VCaP (cell line): ENCODE results near the gene MTF1.

Experiments used
- H3K27ac ChIP-seq: fragments of 450-650 bp; 2 replicates; pipeline ENCODE4 v1.5.1; 2017
- CTCF ChIP-seq: fragments of 450-650 bp; conservative IDR thresholded peaks from 2 replicates; pipeline ENCODE4 v1.5.1; 2017; ENCODE audit warnings: mild to moderate bottlenecking, moderate library complexity

MTF1 gene

GRCh38 chr1:37825506-37825905, 33.9 kb downstream of the MTF1 start:
- no peak for TF ChIP-seq CTCF
- no peak overlapping the region for H3K27ac ChIP-seq

GRCh38 chr1:37824001-37824400, 35.4 kb downstream of the MTF1 start:
- H3K27ac ChIP-seq = no peak overlapping the region
- TF ChIP-seq CTCF = no peak

GRCh38 chr1:37822906-37823815, 36.2 kb downstream of the MTF1 start:
- no peak overlapping the region for H3K27ac ChIP-seq
- no peak for TF ChIP-seq CTCF

GRCh38 chr1:37821481-37821880, 37.9 kb downstream of the MTF1 start:
- no peak overlapping the region for H3K27ac ChIP-seq
- TF ChIP-seq CTCF = no peak

- no peak for TF ChIP-seq CTCF
These were observed 41.9 kb downstream of the MTF1 start for GRCh38 chr1:37817481-37817880.

GRCh38 chr1:37814252-37814651, 45.1 kb downstream of the MTF1 start:
- no peak overlapping the region for H3K27ac ChIP-seq
- TF ChIP-seq CTCF = no peak

More at GRCh38 chr1:37817481-37817880, 41.9 kb downstream of the MTF1 start:
- H3K27ac ChIP-seq = peak overlapping the region; percentile 58

- TF ChIP-seq CTCF = no peak
- H3K27ac ChIP-seq = no peak overlapping the region
These were observed 45.8 kb downstream of the MTF1 start for GRCh38 chr1:37813529-37814145.
